Smooth muscle cell of trachea (primary cell): Measurements from ENCODE around the gene ACSF2. TPM values are rescaled to one million over a fixed set of nuclear protein-coding genes. Genes with fewer than 3 reads are reported as not detected.

Experiments
- total RNA-seq: library from RNA; depleted of rRNA; stranded (reverse); fragments of >200 nt; gene quantifications from 2 replicates; pipeline ENCODE4 v1.2.1, GENCODE V29; 2014

The ACSF2 gene
- 27.6 and 62.0 TPM in 2 replicates for total RNA-seq

GRCh38 chr17:50425682-50426471, at the start of gene ACSF2:
ACSF2 (plus strand) TSS chr17:50426218; CDS start chr17:50426262, 44 bp downstream.

DNA sequence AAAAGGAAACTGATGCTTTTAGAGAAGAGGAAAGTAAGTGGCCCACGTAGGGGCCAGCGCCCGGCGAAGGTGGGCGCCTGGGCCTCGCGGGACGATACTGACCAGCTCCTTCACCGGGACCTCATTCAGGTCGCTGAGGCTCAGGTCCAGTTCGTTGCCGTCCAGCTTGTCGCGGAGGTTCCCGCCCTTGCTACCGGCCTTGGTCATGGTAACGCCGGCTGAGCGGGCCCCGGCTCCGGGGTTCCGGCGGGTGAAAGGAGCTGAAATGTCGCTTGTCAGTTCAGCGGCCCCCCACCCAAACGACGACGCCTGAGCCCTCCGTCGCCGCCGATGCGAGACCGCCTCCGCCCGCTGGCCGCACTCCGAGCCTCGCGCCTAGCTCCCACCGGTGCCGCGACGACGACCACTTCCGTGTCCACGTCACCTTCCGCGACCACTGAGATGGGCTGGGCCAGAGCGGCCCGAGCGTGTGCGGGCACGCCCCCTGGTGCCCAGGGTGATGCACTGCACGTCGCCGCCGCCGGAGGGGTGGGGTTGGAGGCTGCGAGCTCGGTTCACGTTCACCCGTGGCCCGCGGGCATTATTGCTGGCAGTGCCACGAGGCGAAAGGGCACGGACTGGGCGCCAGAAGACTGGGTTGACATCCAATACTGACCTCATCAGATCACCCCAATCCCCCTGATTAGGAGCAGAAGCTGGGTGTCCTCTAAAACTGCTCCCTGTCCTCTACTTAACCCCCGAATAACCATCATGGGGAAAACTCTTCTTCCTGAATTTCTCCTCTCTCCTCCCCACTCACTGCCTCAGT, 28.7 kb upstream of the ACSF2 start, which contains the start of gene LRRC59:
Gene LRRC59, minus strand, starts transcription at position 413 of the 808 bp plus-strand sequence. Its CDS starts 206 bp downstream, at position 207.

GRCh38 chr17:50468304-50469207, 42.5 kb downstream of the ACSF2 start, which contains the start of gene CHAD:
CHAD (minus strand) TSS chr17:50468880; CDS start chr17:50468813, 67 bp downstream.

DNA sequence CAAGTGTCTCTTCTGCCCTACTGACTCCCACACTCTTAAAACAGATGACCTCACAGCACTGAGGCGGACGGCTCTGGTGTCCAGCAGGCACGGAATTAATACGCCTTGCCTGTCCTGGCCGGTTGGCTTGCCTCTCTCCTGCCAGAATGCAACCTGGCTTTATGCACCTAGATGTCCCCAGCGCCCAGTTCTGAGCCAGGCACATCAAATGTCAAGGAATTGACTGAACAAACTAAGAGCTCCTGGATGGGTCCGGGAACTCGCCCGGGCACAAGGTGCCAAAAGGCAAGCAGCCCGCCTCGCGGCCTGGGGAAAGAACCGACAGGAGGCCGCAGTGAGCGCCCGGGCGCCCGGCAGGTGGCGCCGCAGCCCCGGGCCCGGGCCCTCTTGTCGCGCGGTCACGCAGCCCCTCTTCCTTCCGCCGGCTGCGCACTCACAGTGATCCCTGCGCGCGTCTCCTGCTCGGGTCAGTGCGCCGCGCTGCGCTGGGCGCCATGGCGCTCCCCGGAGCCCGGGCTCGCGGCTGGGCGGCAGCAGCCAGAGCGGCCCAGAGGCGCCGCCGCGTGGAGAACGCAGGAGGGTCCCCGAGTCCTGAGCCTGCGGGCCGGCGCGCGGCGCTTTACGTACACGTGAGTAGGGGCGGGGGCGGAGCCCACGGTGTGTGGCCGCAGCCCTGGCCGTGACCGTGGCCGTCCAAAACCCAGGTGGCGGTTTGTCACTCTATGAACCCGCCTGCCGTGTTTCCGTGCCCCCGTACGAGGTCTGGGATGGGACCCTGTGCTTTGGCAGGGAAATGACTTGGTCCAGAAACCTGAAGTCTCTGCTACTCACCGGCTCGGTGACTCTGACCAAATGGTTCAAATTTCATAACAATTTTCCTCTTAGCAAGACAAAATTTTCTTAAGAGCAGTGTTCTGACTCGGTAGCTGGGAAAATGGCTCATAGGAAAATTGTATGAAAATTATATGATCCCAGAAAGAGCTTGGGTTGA, 52.7 kb downstream of the ACSF2 start, which contains the start of gene RSAD1:
Gene RSAD1, plus strand, starts transcription at position 470 of the 991 bp plus-strand sequence. Its CDS starts 25 bp downstream, at position 495.

GRCh38 chr17:50507871-50508572, 82.0 kb downstream of the ACSF2 start, which contains the start of gene MYCBPAP:
MYCBPAP (plus strand) TSS chr17:50508439; CDS start chr17:50508675, 236 bp downstream.

Other genes with a start within 250 kb of the ACSF2 start
- 1,022 and 2,022 TPM in 2 replicates for gene COL1A1, start 224.6 kb upstream of the ACSF2 start, total RNA-seq
- gene TMEM92, start 151.8 kb upstream of the ACSF2 start, total RNA-seq, result under 0.01 TPM in 2 replicates
- 55.4 and 76.3 TPM in 2 replicates for gene XYLT2, start 80.1 kb upstream of the ACSF2 start, total RNA-seq
- 28.4 and 76.8 TPM in 2 replicates for gene MRPL27, start 53.0 kb upstream of the ACSF2 start, total RNA-seq
- 0.33 and 10.9 TPM in 2 replicates for gene EME1, start 53.0 kb upstream of the ACSF2 start, total RNA-seq
- 142 and 176 TPM in 2 replicates for gene LRRC59, start 28.7 kb upstream of the ACSF2 start, total RNA-seq
- gene CHAD, start 42.7 kb downstream of the ACSF2 start, total RNA-seq, result not detected in 2 replicates
- gene RSAD1, start 52.6 kb downstream of the ACSF2 start, total RNA-seq, result 20.5 and 24.0 TPM in 2 replicates
- gene MYCBPAP, start 82.2 kb downstream of the ACSF2 start, total RNA-seq, result 1.5 and 2.8 TPM in 2 replicates
- under 0.01 TPM in 1 of 2 replicates, not detected in the other for gene EPN3, start 106.5 kb downstream of the ACSF2 start, total RNA-seq
- gene SPATA20, start 121.0 kb downstream of the ACSF2 start, total RNA-seq, result 90.5 and 141 TPM in 2 replicates
- 0.87 and 1.7 TPM in 2 replicates for gene CACNA1G, start 134.5 kb downstream of the ACSF2 start, total RNA-seq
- 9.7 and 21.2 TPM in 2 replicates for gene ABCC3, start 208.7 kb downstream of the ACSF2 start, total RNA-seq